Measurements from ENCODE around the gene PODXL2.

GRCh38 chr3:127687228-127687737, 58.3 kb downstream of the PODXL2 start:
- TF ChIP-seq CTCF (IDR thresholded peaks at IDR 0.05; ENCODE audit: low read depth, low read length): no peak
- no peak for TF ChIP-seq POLR2A (IDR thresholded peaks at IDR 0.05; ENCODE audit: extremely low read depth, insufficient read length)
- TF ChIP-seq MAX (IDR thresholded peaks at IDR 0.05; ENCODE audit: low read depth, low read length): no peak
